OCI-LY1 (cell line): ENCODE results near the gene USPL1.

Source experiments
- H2AFZ ChIP-seq: fragments of 200-600 bp; sonication (generic), shearing (Covaris generic); 2 replicates; pipeline ENCODE4 v1.6.0; 2014; ENCODE audit warnings: antibody characterized with exemption, mild to moderate bottlenecking, low read length
- H3F3A ChIP-seq: fragments of 200-600 bp; sonication (generic), shearing (Covaris generic); 2 replicates; pipeline ENCODE4 v1.6.0; 2014; ENCODE audit warnings: mild to moderate bottlenecking, antibody characterized with exemption, low read length, moderate library complexity; ENCODE audit not compliant: insufficient read depth
- H3K27ac ChIP-seq: fragments of 200-600 bp; sonication (generic); 2 replicates; pipeline ENCODE4 v1.5.1; 2014; ENCODE audit warnings: low read length, mixed run types, mild to moderate bottlenecking, low read depth; ENCODE audit not compliant: poor library complexity, severe bottlenecking
- H3K27me3 ChIP-seq: fragments of 200-600 bp; sonication (generic); 2 replicates; pipeline ENCODE4 v1.6.0; 2014; ENCODE audit warnings: antibody characterized with exemption, mild to moderate bottlenecking, low read length, moderate library complexity; ENCODE audit not compliant: insufficient read depth
- H3K36me3 ChIP-seq: fragments of 200-600 bp; sonication (generic); 2 replicates; pipeline ENCODE4 v1.6.1; 2014; ENCODE audit warnings: mild to moderate bottlenecking, antibody characterized with exemption, low read length, moderate library complexity, mixed read lengths; ENCODE audit not compliant: insufficient read depth
- H3K4me1 ChIP-seq: fragments of 200-600 bp; sonication (generic); 2 replicates; pipeline ENCODE4 v1.5.1; 2014; ENCODE audit warnings: mild to moderate bottlenecking, low read length, moderate library complexity; ENCODE audit not compliant: insufficient read depth, severe bottlenecking
- H3K4me2 ChIP-seq: fragments of 200-600 bp; sonication (generic), shearing (Covaris generic); 2 replicates; pipeline ENCODE4 v1.6.1; 2014; ENCODE audit warnings: low read length
- H3K4me3 ChIP-seq: fragments of 200-600 bp; sonication (generic); 2 replicates; pipeline ENCODE4 v1.5.1; 2014; ENCODE audit warnings: low read length, low read depth, mild to moderate bottlenecking, mixed read lengths; ENCODE audit not compliant: poor library complexity, severe bottlenecking
- H3K79me2 ChIP-seq: fragments of 200-600 bp; shearing (Covaris generic); 2 replicates; pipeline ENCODE4 v1.6.1; 2016; ENCODE audit warnings: mixed run types, low read length, mixed read lengths; ENCODE audit not compliant: insufficient read depth
- H3K9ac ChIP-seq: fragments of 200-600 bp; sonication (generic), shearing (Covaris generic); 2 replicates; pipeline ENCODE4 v1.6.1; 2014; ENCODE audit warnings: mild to moderate bottlenecking, low read length, mixed read lengths
- H3K9me2 ChIP-seq: fragments of 200-600 bp; sonication (generic), shearing (Covaris generic); 2 replicates; pipeline ENCODE4 v1.6.1; 2014; ENCODE audit warnings: low read depth, mild to moderate bottlenecking, low read length, mixed read lengths
- H3K9me3 ChIP-seq: fragments of 200-600 bp; shearing (Covaris generic); 2 replicates; pipeline ENCODE4 v1.6.1; 2014; ENCODE audit warnings: low read length, mixed read lengths
- H4K20me1 ChIP-seq: fragments of 200-600 bp; sonication (generic), shearing (Covaris generic); 2 replicates; pipeline ENCODE4 v1.6.0; 2016; ENCODE audit warnings: mild to moderate bottlenecking, low read length; ENCODE audit not compliant: insufficient read depth
- CTCF ChIP-seq: fragments of 200-600 bp; sonication (generic), shearing (Covaris generic); IDR thresholded peaks from 2 replicates; pipeline ENCODE4 v1.5.1; 2017; ENCODE audit warnings: mild to moderate bottlenecking, antibody characterized with exemption, low read length, moderate library complexity, mixed read lengths
- EZH2 ChIP-seq: fragments of 200-600 bp; sonication (generic), shearing (Covaris generic); IDR thresholded peaks from 2 replicates; pipeline ENCODE4 v1.8.0; 2017; ENCODE audit warnings: borderline replicate concordance, mixed run types, mild to moderate bottlenecking, antibody characterized with exemption, low read length, moderate library complexity, mixed read lengths

USPL1 gene

GRCh38 chr13:30668312-30668711 lies 50.6 kb downstream of the USPL1 start:
- Histone ChIP-seq H3K4me2 (no peak overlapping the region), H3K9me2 (no peaks in the 10 kb centered on the region), H3K36me3 (no peaks in the 10 kb centered on the region), H3K4me3 (no peak overlapping the region), H3K27me3 (no peaks in the 10 kb centered on the region), H4K20me1 (no peaks in the 10 kb centered on the region), H3K27ac (no peak overlapping the region), H3F3A (no peaks in the 10 kb centered on the region), H3K9ac (no peak overlapping the region), H3K9me3 (no peaks in the 10 kb centered on the region), H2AFZ (no peak overlapping the region), H3K4me1 (peaks cover 16% of the 10 kb centered on the region), H3K79me2 (no peaks in the 10 kb centered on the region)
- TF ChIP-seq EZH2 (no peak), CTCF (no peak)

- H3K4me1 ChIP-seq = peaks cover 11% of the 10 kb centered on the region
- H3K4me2 ChIP-seq = no peak overlapping the region
- H3F3A ChIP-seq = no peaks in the 10 kb centered on the region
- H4K20me1 ChIP-seq = no peaks in the 10 kb centered on the region
- H3K27me3 ChIP-seq = no peaks in the 10 kb centered on the region
- no peak overlapping the region for H2AFZ ChIP-seq
- H3K9me2 ChIP-seq = no peaks in the 10 kb centered on the region
- H3K9ac ChIP-seq = no peak overlapping the region
- no peak overlapping the region for H3K27ac ChIP-seq
- no peaks in the 10 kb centered on the region for H3K79me2 ChIP-seq
- H3K4me3 ChIP-seq = no peak overlapping the region
- no peaks in the 10 kb centered on the region for H3K36me3 ChIP-seq
- TF ChIP-seq CTCF = no peak
- TF ChIP-seq EZH2 = no peak
- H3K9me3 ChIP-seq = no peaks in the 10 kb centered on the region
Observed at GRCh38 chr13:30671271-30671815, 53.6 kb downstream of the USPL1 start.

- Histone ChIP-seq H3K9me3 (no peaks in the 10 kb centered on the region), H3K4me3 (peak overlapping the region; percentile 65), H3K79me2 (no peaks in the 10 kb centered on the region), H3K4me1 (peaks cover 11% of the 10 kb centered on the region), H3K9ac (peak overlapping the region; percentile 51), H3K27ac (no peak overlapping the region), H2AFZ (peak overlapping the region; percentile 31; the same call in 1 of the 2 replicates), H3K36me3 (no peaks in the 10 kb centered on the region), H3K9me2 (no peaks in the 10 kb centered on the region), H3K27me3 (no peaks in the 10 kb centered on the region), H3F3A (no peaks in the 10 kb centered on the region), H4K20me1 (no peaks in the 10 kb centered on the region), H3K4me2 (peak overlapping the region; percentile 82)
- TF ChIP-seq EZH2 (no peak), CTCF (peak; percentile 76)
Observed at GRCh38 chr13:30673669-30674521, 56.2 kb downstream of the USPL1 start.
